ENCODE measurements around the gene MTF2. TPM values are rescaled to one million over a fixed set of nuclear protein-coding genes. Genes with fewer than 3 reads are reported as not detected.
A peak's percentile ranks its signal among the peaks of the same experiment; 100 is the strongest.

MTF2 gene
- total and polyA plus RNA-seq, 9 of the 15 experiments (the other 6 are each of a cell fraction or from before 2014, with no cell fraction given) = 29.3 to 124 (median 57.7) TPM

- 0 out of 2 replicates have a peak, but pooled peaks have one; percentile 8 for TF ChIP-seq RREB1 (CRISPR knock-in tag; IDR thresholded peaks at IDR 0.05)
- TF ChIP-seq HCFC1 (IDR thresholded peaks at IDR 0.05; ENCODE audit: low read depth, low read length) = peak; percentile 95
- no peak for TF ChIP-seq TSHZ1 (CRISPR knock-in tag; IDR thresholded peaks at IDR 0.05)
- TF ChIP-seq NCOA2 (IDR thresholded peaks at IDR 0.05; ENCODE audit: partially characterized antibody in 2 of 2) = no peak
- TF ChIP-seq SMAD1 (IDR thresholded peaks at IDR 0.05; ENCODE audit: low read depth, low read length, partially characterized antibody) = peak; percentile 2
- peak; percentile 85 for TF ChIP-seq FIP1L1 (IDR thresholded peaks at IDR 0.05; ENCODE audit: low read depth, low read length, poor library complexity, severe bottlenecking)
- peak; percentile 48; the same call in 1 of the 2 replicates for TF ChIP-seq BHLHE40 (IDR thresholded peaks at IDR 0.05; ENCODE audit: low read length)
- TF ChIP-seq DIDO1 (tag; IDR thresholded peaks at IDR 0.05; ENCODE audit: low read depth) = 0 out of 2 replicates have a peak, but pooled peaks have one; percentile 5
- peak; percentile 59 for TF ChIP-seq TAF1 (IDR thresholded peaks at IDR 0.05; ENCODE audit: control insufficient read depth, extremely low read depth, insufficient read depth, low read length, severe bottlenecking)
- no peak for TF ChIP-seq PREB (CRISPR knock-in tag; IDR thresholded peaks at IDR 0.05)
- TF ChIP-seq RFX5 (IDR thresholded peaks at IDR 0.05; ENCODE audit: low read depth, low read length) = no peak
- peak; percentile 21; the same call in 1 of the 2 replicates for TF ChIP-seq DPF2 (IDR thresholded peaks at IDR 0.05)
- no peak for TF ChIP-seq NCOA4 (IDR thresholded peaks at IDR 0.05; ENCODE audit: partially characterized antibody)
Measured at GRCh38 chr1:93179886-93180722, 101.0 kb downstream of the MTF2 start, which contains the start of gene TMED5 (continued).

Data from K562 (cell line).